HG03066 (cell line): ENCODE measurements around the gene ATL1.

ENCODE experiments used
- ATAC-seq: cut with Tn5 transposase; IDR thresholded peaks from one replicate; pipeline ENCODE4 v1.9.1; 2021; ENCODE audit warnings: low read depth; ENCODE audit not compliant: unreplicated experiment

ATL1 gene

DNA sequence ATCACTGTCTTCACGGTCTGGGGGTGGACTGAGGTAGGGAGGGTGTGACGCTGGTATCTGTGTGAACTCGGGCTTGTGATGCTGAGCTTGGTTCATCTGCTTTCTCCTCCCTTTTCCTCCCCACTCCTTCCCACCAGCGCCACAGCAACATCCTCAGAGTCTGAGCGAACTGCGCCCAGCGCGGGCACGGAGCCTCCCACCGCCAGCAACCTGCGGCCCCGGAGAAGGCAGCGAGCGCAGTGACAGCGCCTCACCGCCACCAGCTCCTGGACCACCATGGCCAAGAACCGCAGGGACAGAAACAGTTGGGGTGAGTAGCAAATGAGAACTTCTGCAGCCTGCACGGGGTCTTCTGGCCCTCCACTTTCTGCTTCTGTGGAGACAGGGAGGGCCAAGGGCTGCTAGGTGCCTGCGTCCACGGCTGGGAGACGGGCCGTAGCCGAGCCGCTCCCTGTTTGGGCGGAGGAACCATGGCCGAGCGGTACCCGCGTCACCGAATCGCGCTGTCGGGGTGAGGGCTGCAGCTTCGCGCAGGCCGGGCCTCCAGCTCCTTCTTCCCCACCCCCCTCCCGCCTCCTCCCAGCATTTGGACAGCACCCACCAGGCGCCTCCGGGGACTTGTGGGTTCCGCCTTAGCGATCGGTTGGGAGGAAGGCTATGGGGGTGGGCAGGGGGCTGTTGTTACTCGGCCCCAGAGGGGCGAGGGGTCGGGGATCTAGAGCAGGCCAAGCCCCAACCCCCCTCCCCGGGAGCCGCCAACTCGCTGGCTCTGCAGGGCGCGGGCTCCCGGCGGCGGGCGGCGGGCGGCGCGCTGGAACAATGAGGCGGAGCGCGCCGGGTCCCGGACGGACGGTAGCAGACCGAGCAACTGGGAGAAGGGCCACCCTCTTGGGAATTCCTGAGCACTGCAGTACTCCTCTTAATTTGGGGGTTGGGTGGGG is at the start of gene ATL1:
Gene ATL1 (plus strand): TSS at position 156 of the 941 bp plus-strand sequence. CDS start 121 bp downstream, at position 277.
- no peak for ATAC-seq

DNA sequence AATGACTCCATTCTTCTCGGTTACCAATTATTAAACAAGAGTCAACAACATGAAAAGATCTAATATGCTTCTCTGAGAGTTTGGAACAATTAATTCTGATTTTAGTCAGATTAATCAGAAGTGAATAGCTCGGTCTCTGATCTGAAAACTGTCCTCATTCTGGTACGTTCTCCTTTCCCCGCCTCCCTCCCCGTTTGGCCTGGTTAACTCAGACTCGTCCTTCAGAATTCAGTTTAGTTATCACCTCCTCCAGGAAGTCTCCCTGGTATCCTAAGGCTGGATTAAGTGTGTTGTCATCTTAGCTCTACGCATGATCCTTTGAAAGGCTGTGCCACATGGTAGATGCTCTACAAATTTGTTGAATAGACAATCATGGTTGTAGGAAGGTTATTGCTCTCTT is 49.8 kb upstream of the ATL1 start:
- ATAC-seq = no peak

DNA sequence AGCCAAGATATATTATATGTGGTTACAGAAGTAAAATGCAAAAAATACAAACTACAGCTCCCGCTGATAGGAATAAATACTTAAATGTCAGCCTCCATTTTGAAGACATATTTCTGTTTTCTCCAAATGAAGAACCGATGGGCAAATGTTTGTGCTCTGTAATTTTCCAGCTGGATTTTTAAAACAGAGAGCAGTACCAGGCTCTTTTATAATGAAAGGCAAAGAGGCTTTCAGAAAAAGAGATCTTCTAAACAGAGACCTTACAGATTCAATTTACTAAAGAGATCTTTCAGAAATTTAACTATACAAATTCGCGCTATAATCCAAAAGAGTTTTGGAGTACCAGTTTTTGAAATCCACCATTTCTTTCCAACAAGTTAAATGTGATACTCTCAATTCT is 47.5 kb upstream of the ATL1 start:
- ATAC-seq = no peak

DNA sequence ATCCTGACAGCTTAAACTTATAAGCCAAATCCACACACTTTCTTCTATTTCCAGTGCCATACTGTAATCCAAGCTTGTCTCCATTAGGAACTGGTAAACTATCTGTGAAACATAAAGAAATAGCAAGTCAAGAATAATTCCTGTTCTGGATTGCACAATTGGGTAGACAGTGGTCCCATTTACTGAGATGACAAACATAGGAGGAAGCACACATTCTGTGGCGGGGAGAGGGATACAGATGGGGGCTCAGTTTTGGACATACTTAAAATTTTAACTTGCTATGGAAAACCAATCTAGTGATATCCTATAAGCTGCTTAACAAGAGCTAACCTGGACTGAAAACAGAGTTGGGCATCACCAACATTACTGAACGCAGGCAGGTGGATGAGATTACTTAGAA is 43.9 kb upstream of the ATL1 start:
- no peak for ATAC-seq

DNA sequence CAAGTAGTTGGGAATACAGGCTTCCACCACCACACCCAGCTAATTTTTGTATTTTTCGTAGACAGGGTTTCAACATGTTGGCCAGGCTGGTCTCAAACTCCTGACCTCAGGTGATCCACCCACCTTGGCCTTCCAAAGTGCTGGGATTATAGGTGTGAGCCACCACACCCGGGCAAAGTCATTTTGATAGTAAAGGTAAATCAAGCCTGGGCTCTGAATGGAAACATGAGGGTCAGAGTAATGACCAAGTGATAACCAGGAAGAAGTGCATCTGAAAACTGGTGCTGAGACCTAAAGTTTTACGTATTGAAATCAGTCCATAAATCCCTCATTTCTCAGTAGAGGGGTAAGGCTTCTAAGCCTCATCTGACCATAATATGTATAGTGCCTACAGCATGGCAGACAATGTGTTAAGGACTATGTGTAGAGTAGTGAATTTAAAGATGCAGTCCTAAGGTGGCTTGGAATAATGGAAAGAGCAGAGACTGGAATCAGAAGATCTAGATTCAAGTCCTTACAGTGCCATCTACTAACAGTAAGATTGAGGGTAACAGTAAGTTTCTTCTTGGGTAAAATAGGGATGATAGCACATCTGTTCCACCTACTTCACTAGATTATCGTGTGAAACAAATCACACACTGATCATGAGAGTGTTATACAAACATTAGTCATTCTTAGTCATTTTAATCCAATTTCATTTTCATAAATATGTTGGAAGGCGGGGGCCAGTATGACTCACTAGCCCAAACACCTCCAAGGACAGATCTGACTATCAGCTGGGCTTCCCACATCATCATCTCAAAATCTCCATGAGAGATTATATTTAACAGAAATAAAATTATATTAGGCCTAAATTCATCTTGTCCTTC is 38.8 kb upstream of the ATL1 start:
- peak; percentile 50 for ATAC-seq

DNA sequence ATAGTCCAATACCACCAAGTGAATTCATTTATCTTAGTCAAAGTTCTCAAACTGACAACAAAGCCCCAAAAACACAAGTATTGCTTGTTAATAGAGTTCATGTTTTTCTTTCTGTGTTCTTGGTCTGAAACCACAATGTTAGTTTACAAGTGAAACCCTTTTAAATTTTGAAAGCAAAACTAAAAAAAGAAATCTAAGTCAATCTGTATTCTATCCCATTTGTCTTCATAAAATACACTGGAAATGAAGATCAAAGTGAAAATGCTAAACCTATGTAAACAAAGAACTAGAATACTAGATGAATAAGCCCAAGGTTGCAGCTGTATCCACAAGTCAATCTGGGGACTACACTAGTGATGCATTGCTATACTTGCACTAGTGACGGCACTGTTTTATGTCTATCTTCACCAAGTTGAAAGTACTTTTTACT is 38.0 kb upstream of the ATL1 start:
- ATAC-seq = peak; percentile 55

DNA sequence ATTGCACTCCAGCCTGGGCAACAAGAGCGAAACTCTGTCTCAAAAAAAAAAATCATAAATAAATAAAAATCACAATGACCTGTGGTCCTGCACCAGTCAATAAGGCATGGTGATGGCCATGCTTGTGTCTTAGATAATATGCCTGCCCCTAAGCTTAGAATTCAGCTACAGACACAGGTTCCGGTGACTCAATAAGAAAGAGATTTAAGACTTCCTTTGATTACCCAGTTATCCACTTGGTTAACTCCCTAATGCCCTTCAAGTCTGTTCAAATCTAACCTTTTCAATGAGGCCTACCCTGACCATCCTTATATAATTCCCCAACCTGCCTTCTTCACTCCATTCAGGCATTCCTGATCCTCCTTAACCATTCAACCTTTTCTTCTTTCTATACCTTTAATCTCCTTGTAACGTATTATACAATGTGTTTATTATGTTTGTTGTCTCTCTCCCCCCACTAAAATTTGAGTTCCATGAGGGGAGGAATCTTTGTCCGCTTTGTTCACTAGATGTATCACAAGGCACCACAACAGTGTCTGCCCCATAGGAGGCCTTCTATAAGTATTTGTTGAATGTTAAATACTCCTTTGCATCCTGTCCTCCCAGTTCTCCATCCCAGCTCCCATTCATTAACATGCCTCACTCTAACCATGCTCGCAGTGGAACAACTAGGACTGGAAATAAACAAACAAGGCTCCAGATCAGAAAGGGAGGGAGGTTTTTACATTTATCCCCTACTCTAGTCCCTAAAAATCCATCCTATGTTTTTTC is 36.5 kb upstream of the ATL1 start:
- no peak for ATAC-seq

DNA sequence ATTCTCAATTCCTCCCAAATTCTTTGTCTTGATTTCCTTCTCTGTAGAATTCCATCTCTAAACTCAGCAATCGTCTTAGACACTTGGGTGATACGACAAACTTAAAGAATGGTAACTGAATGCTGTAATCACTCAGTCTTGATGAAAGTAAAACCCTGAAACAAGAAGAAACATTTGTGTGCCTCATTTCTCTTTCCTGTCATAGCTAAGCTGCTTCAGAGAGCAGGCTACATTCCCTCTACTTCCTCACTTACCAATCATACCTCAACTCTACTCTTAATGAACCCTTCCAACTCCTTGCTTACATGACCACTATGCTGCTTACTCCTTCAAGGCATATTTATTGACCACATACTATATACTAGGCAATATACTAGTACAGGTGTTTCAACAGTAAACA is 35.9 kb upstream of the ATL1 start:
- ATAC-seq = no peak

DNA sequence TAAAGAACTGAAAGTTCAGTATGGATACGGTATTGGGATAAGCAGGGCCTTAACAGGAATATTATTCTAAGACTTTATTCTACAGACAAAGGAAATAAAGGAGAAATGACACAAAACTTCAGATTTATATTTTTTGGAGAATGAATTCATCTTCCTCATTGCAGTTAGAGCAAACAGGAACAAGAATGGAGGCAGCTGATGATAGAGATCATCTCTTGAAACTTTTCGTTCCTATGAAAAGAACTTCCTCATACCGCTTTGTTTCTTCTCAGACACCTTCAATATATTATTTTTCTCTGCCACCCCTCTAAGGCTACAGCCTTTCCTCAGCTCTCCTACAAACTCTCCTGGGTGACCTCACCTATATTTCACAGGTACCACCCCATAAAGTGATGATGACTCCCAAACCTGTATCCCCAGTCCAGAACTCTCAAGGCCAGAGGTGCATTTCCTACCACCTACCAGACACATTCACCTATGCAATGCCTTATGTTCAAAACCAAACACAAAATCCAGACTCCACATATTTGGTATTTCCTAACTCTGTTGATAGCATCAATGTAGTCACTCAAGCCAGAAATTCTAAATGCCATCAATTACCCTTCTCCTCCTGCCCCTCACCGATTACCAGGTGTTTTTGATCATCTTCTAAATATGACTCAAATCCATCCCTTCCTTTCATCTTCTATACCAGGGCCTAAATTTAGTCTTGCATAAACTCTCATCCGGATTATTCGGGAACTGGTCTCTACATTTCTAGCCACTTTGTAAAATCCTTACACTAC is 35.0 kb upstream of the ATL1 start:
- no peak for ATAC-seq

DNA sequence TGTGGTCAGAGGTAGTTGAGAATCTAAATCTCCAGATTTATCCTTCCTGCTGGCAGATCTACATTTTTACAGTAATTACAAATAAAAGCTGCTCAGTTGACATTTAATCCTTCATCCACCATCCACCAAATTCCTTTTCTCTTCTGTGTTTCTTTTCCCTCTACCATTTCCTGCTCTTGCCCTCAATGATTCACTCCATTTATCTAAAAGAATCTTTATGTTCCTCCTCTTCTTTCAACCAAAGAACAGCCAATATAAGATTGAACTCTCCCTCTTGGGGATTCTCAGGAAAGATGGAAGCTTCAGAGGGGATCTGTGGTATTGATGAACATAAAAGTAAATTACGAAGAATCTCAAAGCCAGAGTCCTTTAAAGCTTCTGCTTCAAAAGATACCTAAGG is 31.9 kb upstream of the ATL1 start:
- ATAC-seq = no peak

DNA sequence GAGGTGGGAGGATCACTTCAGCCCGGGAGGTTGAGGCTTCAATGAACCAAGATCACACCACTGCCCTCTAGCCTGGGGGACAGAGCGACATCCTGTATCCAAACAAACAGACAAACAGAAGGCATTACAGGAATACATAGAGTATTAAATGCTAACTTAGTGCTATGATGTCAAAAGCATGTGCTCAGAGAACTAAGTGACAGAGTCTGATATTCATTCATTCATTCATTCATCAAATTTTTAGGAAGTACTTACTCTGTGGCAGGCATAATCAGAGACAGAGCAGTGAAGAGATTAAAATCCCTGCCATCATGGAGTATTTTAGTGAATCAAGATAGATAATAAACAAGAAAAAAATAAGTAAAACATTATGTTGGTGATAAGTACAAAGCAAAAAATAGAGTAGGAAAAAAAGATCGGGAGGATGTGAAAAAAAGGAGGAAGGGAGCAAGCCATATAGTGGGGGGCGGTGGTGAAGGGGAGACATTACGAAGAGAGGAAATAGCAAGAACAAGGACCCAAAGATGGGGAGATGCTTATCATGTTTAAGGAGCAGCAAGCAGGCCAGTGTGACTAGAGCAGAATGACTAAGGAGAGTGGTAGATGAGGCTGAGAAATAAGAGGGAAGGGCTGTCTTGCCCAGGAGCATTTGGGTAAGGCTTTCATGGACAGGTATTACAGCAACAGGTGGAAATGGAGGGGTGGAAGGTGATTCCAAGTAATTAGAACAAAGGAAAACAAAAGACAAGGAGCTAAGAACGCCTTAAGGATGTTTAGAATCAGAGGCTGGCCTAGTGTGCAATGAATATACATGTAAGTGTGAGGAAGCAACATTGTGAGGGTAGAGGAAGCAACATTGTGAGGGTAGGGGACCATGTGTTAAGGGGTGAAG is 30.4 kb upstream of the ATL1 start:
- no peak for ATAC-seq

DNA sequence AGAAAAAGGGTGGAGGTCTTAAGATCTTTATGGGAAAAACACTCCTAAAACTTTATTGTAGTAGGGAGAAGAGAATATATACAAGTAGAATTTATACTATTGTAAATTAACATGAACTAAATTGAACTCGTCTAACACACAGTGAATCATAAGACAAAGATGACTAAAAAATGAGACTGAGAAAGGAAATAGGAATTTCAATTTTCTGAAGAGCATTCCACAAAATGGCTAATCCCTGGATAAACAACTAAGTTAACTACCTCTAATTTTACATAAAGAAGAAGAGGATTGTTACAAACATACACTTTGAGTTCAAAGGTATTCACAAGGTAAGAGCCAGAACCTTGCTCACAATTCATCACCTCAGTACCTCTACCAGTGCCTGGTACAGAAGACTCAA is 29.6 kb upstream of the ATL1 start:
- no peak for ATAC-seq

DNA sequence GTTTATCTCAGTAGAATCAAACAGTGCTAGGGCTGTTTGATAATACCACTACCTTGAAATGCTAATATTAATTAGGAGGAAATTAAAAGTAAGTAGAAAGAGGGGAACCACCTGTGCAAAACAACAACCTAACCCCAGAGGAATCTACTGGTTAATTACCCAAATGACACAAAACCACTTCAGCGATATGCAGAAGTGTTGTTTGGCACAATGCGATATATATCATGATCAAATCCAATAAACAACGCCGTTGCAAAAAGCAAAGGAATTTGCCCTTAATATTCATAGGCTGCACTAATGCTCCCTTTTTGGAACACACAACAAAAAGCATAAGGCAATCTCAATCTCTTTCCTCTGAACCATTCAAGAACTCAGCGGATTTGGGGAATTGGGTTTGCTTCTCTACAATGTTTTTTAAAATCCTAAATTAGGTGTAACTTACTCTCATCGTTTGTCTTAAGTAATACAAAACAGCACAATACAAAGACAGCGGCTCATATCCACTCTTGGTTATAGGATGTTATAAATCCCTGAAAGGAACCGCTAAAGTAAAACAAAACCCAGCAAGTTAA is 29.1 kb upstream of the ATL1 start:
- no peak for ATAC-seq

DNA sequence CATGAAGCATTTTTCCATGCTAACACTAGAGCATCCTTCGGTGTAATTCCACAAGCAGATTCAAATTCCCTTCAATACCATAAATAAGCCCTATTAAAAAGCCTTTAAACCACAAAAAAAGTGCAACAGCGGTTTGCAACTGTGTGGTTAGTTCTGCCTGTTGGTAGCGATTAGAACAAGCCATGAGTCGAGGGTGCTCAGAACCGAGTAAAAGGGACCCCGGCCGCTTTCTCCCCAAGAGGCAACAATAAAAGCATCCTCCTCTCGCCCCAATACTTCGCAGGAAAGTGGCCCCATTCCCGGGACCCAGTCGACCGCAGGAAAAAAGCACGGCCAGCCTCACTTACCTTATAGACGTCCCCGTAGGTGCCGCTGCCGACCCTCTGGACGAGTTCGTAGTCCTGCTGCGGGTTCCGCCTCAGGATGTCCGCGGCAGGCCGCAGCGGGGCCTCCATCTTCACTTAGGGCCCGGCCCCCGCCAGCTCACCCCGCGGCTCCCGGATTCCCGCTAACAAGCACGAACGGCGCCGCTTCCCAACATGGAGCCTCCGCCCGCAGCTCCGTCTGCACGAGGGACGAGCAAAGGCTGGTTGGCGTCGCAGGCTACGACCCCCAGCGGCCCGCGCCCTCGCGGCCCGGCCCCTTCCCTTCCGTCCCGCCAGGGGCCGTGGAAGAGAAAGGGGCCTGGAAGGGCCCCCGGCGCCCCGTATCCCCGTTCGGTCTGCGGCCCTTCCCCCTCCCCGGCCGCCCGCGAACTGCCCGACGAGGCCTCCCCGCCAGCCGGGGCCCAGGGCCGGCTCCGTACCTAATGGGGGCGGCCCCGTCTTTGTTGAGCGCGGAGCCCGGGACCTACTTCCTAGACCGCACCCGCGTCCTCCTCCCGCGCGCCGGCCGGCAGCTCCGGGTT is 28.1 kb upstream of the ATL1 start:
- ATAC-seq = peak; percentile 22

DNA sequence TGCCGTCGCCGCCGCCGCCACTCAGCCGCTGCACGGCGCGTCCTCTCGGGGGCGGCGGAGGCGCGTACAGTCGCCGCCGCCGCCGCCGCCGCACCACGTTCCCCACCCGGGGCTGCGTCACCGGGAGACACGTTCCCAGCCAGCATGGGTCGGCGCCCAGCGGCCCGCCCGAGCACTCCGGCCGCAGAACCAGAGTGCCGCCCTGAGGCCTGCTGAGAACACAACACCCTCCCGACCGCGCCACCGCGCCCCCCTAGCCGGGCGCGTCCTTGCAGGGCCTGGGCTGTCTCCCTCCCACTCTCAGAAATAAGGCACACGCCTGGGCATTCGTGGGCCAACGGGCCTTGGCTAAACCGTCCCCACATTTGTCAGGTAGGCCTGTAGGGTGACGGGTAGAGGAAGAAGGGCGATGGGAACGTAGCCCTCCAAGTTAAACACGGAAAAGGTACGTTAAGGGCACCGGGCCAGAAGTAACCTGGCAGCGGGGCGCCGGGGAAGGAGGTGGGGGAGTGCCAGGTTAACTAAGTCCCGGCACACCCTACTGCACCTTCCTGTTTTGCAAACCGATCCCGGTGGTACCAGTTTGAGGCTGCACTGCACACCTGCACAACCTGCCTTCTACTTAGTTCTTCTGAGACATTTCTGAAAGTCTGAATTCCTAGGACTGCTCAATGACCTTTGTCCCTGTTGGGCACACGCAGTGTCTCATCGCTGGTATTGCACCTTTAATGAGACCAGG is 27.3 kb upstream of the ATL1 start, which contains the start of gene MAP4K5:
Gene MAP4K5 (minus strand): TSS at position 68 of the 739 bp plus-strand sequence. CDS start 520 bp downstream, outside the sequence.
- peak; percentile 93 for ATAC-seq

DNA sequence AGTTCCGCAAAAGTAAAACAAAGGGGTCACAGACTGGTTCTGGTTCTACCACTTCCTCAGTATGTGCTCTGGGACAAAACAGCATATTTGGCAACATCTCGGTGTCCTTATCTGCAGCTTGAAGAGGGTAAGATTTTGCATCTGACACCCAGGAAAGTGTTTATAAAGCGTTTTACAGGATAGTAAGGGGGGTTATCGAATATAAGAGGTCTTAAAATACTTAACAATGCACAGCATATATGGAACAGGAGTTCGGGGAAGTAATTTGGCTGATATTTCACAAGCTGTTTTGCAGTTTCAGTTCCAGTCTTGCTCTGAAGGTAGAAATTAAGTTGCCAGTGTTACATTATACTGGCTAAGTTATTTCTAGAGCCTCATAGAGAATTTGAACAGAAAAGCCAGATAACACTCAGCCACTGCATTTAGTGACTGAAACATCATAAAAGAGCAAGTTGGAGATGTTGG is 26.7 kb upstream of the ATL1 start:
- peak; percentile 15 for ATAC-seq

DNA sequence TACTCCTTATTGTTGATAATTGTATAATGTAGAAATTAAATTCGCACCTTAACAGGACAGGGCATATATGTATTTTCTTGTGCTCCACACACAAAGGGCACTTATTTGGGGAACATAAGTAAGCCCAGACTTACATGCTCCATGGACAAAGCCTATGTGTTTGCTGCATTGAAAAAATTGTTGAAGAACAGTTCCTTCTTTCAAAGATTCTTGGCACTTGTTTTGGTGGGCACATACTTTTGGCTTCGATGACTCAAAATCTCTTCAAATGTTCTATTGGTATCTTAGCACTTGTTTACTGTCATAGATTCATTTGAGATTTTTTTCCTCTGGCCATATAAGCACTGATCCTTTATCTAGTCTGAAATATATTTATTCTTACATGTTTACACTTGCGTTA is 26.1 kb upstream of the ATL1 start:
- no peak for ATAC-seq
